ENCODE measurements around the gene ZNF428.
"Not testable (repeated sequence)": the region's sequence is repeated elsewhere in the genome, so short reads cannot be mapped to it uniquely, and the experiment has no call there.

Gene ZNF428

GRCh38 chr19:43616954-43617353 lies 2.5 kb downstream of the ZNF428 start:
- no peak for DNase-seq (ENCODE audit: low read depth)

DNA sequence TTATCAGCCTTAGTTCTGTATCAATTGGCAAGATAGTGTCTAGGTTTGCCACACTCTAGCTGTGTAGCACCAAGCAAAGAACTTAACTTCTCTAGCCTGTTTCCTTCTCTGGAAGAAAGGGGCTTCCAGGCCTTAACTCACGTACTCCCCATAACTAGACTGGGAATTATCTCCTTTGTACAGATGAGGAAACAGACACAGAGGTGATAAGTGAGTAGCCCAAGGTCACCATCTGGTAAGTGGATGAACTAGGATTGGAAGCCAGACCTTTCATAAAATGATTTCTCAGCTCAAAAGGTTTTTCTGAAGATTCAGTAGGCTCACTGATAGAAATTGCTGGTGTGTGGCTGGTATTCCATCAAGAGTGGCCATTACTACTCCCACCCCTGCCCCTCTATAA lies 3.1 kb downstream of the ZNF428 start:
- DNase-seq (ENCODE audit: low read depth) = no peak

DNA sequence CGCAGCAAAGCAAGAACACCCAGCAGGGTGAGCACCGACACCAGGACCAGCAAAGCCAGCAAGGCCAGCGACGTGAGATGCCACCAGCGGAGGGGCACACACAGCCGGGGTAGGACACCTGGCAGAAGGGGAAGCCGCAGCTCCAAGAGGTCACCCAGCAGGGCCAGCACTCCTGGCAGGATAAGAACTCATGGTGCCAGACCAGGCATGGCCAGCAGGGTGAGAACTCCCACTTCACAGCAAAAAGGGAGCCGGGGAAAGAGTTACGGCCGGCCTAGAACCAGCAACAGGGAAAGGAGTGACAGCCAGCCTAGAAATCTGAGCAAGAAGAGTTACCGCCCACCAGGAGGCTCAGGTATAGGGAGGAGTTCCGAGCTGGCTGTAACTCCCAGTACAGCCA lies 7.1 kb downstream of the ZNF428 start:
- no peak for DNase-seq (ENCODE audit: low read depth)

- DNase-seq (ENCODE audit: low read depth) = no peak
Observed at GRCh38 chr19:43611788-43612187, 7.6 kb downstream of the ZNF428 start, which contains the start of gene SRRM5. SRRM5 (plus strand) TSS chr19:43612088; CDS start chr19:43612122, 34 bp downstream.

DNA sequence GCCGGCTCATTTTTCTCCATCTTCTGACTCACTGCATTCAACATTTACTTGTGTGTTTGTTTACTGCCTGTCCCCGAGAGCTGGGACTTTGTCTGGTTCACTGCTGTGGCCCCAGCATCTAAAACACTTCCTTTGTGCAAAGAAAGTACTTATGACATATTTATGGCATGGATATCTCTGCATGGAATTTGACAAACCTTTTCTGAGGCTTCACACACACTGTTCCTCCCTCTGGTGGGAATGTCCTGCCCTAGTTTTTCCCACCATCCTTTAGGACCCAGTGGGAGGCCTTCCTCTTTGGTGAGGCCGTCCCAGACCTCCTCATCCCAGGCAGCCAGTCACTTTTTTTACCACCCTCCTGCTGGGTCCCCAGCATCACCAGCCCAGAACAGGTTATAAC lies 8.9 kb downstream of the ZNF428 start:
- DNase-seq (ENCODE audit: low read depth) = no peak

DNA sequence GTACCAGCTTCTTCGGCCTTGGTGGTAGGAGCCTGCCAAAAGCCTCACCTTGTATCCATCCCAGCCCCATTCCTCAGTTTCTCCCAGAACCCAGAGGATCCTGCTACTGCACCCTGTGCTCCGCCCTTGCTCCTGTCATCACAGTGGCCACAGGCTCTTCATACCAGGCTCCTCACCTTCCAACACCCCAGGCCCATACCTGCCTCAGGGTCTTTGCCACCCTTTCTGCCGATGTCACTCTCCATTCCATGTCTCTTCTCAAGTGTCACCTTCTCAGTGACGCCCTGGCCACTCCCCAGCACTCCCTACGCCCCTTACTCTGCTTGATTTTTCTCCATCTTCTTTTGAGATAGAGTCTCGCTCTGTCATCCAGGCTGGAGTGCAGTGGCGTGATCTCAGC lies 9.6 kb downstream of the ZNF428 start:
- no peak for DNase-seq (ENCODE audit: low read depth)

- DNase-seq (ENCODE audit: low read depth) = no peak
Observed at GRCh38 chr19:43607238-43608205, 11.9 kb downstream of the ZNF428 start.

GRCh38 chr19:43606569-43607229 lies 12.7 kb downstream of the ZNF428 start:
- DNase-seq (ENCODE audit: low read depth) = no peak

DNA sequence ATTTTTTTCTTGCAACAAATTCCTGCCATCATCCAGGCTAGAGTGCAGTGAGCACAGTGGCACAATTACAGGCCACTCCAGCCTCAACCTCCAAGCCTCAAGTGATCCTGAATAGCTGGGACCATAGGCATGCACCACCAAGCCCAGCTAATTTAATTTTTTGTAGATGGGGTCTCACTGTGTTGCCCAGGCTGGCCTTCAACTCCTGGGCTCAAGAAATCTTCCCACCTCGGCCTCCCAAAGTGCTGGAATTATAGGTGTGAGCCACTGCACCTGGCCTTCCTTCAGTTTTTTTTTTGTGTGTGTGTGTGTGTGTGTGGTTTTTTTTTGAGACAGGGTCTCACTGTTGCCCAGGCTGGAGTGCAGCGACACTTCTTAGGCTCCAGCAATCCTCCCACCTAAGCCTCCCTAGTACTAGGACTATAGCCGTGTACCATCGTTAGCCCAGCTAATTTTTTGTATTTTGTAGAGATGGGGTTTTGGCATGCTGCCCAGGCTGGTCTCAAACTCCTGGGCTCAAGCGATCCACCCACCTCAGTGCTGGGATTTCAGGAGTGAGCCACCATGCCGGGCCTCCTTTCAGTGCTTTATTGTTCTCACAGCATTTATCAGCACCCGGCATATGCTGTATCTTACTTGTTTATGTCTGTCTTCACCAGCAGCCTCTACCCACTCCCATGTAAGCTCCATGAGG lies 13.4 kb downstream of the ZNF428 start:
- no peak for DNase-seq (ENCODE audit: low read depth)

DNA sequence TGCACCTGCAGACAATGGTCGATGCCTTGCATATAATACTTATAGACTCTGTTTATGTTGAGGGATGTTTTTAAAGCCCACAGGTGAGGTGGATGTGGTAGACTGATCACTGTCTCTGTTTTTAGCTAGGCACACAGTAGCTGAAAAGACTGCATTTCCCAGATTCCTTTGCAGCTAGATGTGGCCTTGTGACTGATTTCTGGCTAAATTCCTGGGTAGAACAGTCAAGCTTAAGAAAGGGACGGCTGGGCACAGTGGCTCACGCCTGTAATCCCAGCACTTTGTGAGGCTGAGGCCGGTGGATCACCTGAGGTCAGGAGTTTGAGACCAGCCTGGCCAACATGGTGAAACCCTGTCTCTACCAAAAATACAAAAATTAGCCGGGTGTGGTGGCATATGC lies 19.1 kb downstream of the ZNF428 start:
- DNase-seq (ENCODE audit: low read depth) = not testable (repeated sequence)

DNA sequence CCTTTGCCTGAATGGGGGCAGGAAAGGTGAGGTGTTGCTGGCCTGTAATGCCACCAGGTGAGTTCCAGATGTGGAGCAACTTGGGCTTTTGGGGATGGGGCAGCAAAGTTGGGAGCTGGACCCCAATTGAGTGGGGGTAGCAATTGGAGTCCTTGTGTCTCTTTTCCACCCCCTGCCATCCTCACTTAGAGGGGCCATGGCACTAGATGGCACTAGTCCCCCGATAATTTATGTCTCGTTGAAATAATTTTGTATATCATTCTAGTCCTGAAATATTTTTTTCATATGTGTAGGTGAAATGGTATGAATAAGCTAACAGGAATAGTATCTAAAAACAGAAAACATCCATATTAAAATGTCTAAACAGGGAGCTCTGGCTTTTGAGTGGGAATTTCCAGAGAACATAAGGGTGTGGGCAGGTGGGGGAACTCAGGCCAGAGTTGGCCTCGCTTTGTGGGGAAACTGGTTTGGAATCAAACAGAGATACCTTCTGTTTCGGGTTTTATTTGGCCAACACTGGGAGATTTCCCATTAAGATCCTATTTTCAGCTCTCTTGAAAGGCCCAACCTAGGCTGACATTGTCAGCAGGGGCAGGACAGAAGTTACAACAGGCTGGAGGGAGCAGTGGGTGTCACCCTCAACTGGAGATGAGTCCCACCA lies 19.7 kb downstream of the ZNF428 start:
- DNase-seq (ENCODE audit: low read depth) = no peak

GRCh38 chr19:43598445-43599240 lies 20.8 kb downstream of the ZNF428 start:
- no peak for DNase-seq (ENCODE audit: low read depth)

GRCh38 chr19:43597876-43598275 lies 21.6 kb downstream of the ZNF428 start:
- no peak for DNase-seq (ENCODE audit: low read depth)

DNA sequence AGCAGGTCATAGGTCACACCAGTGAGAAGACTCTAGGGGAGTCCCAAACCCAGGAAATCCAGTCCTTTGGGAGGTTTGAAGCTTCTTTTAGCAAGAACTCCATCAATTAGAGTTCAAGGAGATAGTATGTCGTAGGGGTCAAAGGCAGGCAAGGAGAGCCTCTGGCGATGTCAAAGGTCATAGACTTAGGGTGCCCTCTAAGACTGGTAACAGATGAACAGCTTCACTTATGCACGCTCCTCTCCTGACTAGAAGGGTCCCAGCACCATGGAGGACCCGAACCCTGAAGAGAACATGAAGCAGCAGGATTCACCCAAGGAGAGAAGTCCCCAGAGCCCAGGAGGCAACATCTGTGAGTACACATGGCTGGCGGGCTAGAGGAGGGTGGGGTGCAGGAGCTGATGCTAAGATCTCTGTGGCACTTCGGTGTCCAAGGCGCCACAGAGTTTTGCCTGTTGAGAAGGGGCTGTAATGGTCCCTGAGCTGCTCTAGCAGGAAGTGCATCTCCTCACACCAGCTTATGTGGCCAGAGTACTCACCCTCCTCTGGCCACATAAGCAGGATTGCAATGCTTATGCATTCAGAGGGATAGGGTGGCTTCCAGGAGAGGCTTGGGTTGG lies 22.5 kb downstream of the ZNF428 start:
- no peak for DNase-seq (ENCODE audit: low read depth)

GRCh38 chr19:43595999-43596841 lies 23.2 kb downstream of the ZNF428 start, which contains the start of the genes IRGQ and ZNF576:
IRGQ (minus strand) TSS chr19:43596134; CDS start chr19:43595338, 796 bp downstream.
ZNF576 (plus strand) TSS chr19:43596595; CDS start chr19:43597109, 514 bp downstream.
- peak; percentile 100 for DNase-seq (ENCODE audit: low read depth)

- DNase-seq (ENCODE audit: low read depth) = no peak
Observed at GRCh38 chr19:43595605-43595998, 23.8 kb downstream of the ZNF428 start.

DNA sequence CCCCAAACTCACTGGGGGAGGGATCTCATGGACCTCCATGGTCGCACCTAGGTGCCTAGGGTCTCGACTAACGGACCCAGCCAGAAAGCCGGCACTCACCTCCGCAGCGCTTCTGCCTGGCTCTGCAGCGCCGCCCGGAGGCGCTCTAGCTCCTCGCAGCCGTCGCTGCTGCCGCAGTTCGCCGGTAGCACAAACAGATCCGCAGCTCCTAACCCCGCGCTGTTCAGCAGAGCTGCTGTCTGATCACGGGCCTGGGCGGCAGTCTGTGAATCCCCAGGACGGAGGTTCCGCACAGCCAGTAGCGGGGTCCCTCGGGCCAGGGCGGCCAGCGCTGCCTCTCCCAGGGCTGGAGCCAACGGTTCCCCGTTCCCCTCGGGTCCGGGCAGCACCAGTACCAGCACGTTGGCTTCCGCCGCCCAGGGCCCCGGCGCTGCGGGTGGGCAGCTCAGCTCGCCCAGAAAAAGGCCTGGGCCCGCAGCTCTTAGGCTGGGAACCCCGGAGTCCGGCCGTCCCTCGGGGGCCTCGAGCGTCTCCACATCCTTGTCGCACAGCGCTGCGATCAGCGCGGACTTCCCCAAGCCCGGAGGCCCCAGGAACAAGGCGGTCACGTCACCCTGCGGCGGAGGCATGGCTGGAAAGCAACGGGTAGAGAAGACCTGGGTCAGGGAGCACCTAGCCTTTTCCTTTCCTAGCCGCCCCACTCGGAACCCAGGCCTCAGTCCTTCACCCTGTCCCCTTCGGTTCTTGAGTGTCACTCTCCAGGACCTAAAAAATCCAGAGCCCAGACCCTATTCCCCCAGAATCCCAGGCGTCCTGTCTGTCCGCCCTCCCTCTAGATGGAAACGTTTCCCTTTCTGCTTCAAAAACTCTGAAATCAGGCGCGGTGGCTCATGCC lies 24.5 kb downstream of the ZNF428 start:
- DNase-seq (ENCODE audit: low read depth) = peak; percentile 61

DNA sequence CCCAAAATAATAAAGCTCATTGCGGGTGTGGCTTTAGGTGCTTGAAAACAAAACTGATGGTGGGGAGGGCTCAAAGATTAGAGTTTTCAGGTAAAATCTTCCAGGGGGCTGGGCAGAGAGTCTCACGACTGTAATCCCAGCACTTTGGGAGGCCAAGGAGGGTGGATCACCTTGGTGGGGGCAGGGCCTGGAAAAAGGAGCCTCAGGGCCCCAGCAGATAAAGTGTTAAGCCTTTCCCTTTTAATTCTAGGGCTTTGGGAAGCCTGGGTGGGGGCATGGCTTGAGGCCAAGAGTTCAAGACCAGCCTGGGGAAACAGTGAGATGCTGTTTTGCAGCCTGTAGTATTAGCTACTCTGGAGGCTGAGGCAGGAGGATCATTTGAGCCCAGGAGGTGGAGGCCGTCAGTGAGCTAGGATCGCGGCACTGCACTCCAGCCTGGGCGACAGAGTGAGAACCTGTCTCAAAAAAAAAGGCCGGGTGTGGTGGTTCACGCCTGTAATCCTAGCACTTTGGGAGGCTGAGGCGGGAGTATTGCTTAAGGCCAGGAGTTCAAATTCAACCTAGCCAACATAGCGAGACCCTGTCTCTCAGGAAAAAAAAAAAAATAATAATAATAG lies 25.2 kb downstream of the ZNF428 start:
- no peak for DNase-seq (ENCODE audit: low read depth)
